ENCODE data around the gene TFIP11. TPM values are rescaled to one million over a fixed set of nuclear protein-coding genes. Genes with fewer than 3 reads are reported as not detected.

Gene TFIP11
- total RNA-seq, 2 experiments from 2014 or later: 111 TPM

DNA sequence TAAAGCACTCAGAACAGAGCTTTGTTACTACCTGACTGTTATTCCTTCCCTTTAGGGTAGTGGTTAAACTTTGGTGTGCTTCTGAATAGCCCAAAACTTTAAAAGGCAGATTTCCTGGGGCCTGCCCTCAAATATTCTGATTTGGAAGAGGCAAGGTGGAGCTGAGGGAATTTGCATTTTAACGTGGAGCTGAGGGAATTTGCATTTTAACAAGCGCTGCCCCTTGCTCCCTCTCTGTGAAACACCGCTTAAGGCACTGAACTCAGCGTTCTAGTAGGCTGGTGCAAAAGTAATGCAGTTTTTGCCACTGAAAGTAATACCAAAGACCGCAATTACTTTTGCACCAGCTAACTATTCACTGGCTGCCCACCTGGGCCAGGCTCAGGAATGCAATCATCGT lies 42.7 kb upstream of the TFIP11 start:
- Histone ChIP-seq H3K27ac (ENCODE audit: low read depth in 1 of 2, low read length in 2 of 2) (no peak overlapping the region), H3K27me3 (ENCODE audit: control insufficient read depth in 1 of 2, insufficient read depth in 2 of 2, low read length in 2 of 2) (no peaks in the 10 kb centered on the region), H3K9me3 (ENCODE audit: control insufficient read depth in 1 of 2, insufficient read depth in 1 of 2, low read length in 2 of 2) (no peaks in the 10 kb centered on the region), H3K4me1 (ENCODE audit: insufficient read depth, low read length) (peaks cover 7% of the 10 kb centered on the region), H3K36me3 (ENCODE audit: insufficient read depth, low read length) (peaks cover 11% of the 10 kb centered on the region), H3K4me3 (ENCODE audit: low read length) (no peak overlapping the region)
- no peaks in the 10 kb centered on the region for H3K27me3 Mint-ChIP-seq
- TF ChIP-seq, protein P1, sequence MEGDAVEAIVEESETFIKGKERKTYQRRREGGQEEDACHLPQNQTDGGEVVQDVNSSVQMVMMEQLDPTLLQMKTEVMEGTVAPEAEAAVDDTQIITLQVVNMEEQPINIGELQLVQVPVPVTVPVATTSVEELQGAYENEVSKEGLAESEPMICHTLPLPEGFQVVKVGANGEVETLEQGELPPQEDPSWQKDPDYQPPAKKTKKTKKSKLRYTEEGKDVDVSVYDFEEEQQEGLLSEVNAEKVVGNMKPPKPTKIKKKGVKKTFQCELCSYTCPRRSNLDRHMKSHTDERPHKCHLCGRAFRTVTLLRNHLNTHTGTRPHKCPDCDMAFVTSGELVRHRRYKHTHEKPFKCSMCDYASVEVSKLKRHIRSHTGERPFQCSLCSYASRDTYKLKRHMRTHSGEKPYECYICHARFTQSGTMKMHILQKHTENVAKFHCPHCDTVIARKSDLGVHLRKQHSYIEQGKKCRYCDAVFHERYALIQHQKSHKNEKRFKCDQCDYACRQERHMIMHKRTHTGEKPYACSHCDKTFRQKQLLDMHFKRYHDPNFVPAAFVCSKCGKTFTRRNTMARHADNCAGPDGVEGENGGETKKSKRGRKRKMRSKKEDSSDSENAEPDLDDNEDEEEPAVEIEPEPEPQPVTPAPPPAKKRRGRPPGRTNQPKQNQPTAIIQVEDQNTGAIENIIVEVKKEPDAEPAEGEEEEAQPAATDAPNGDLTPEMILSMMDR (IDR thresholded peaks at IDR 0.05): no peak
- H3K27ac Mint-ChIP-seq: no peak overlapping the region
- H3K9me3 Mint-ChIP-seq: no peaks in the 10 kb centered on the region
- DNase-seq (no peak), ATAC-seq (ENCODE audit: poor library complexity) (no peak)
- H3K4me1 Mint-ChIP-seq (ENCODE audit: low read depth): peaks cover 4% of the 10 kb centered on the region
- H3K4me3 Mint-ChIP-seq: no peak overlapping the region
- POLR2A ChIA-PET: no interaction called here
- CTCF ChIA-PET: no interaction called here
- intact Hi-C loops (cut with DNase I, micrococcal nuclease): no loop called here
- no peaks in the 10 kb centered on the region for H3K36me3 Mint-ChIP-seq (ENCODE audit: low read depth)

DNA sequence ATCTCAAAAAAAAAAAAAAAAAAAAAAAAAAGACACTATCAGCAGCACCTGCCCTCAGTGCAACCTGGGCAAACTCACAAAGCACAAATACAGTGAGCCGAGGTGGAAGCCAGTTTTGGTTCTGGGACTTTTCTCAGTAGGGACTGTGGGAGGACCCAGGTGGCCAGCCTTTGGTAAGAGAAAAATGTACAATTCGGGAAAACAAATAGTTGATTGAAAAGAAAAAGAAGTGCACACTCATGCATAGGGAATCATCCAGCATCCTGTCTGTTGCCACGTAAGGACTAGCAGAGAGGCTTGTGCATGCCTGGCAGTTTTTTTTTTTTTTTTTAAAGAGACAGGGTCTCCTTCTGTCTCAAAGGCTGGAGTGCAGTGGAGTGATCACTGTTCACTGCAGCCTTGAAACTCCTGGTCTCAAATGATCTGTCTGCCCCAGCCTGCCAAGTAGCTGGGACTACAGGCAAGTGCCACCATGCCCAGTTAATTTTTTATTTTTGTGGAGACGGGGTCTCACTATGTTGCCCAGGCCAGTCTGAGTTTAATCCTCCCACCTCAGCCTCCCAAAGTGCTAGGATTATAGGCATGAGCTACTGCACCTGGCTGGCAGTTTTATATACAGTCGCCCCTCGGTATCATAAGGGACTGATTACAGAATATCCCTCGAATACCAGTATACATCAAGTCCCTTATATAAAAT lies 40.9 kb upstream of the TFIP11 start:
- ATAC-seq (ENCODE audit: poor library complexity): no peak
- Mint-ChIP-seq H3K27ac (no peak overlapping the region), H3K4me1 (ENCODE audit: low read depth) (peaks cover 4% of the 10 kb centered on the region), H3K36me3 (ENCODE audit: low read depth) (no peaks in the 10 kb centered on the region), H3K27me3 (no peaks in the 10 kb centered on the region), H3K4me3 (no peak overlapping the region), H3K9me3 (no peaks in the 10 kb centered on the region)
- Histone ChIP-seq H3K27ac (ENCODE audit: low read depth in 1 of 2, low read length in 2 of 2) (no peak overlapping the region), H3K27me3 (ENCODE audit: control insufficient read depth in 1 of 2, insufficient read depth in 2 of 2, low read length in 2 of 2) (no peaks in the 10 kb centered on the region), H3K36me3 (ENCODE audit: insufficient read depth, low read length) (peaks cover 10% of the 10 kb centered on the region), H3K9me3 (ENCODE audit: control insufficient read depth in 1 of 2, insufficient read depth in 1 of 2, low read length in 2 of 2) (no peaks in the 10 kb centered on the region), H3K4me3 (ENCODE audit: low read length) (no peak overlapping the region), H3K4me1 (ENCODE audit: insufficient read depth, low read length) (peaks cover 7% of the 10 kb centered on the region)
- TF ChIP-seq, protein P1 (IDR thresholded peaks at IDR 0.05): no peak
- no peak for DNase-seq
- intact Hi-C loops (cut with DNase I, micrococcal nuclease): no loop called here
- ChIA-PET CTCF (interaction anchor here (0.7 kb wide), 1 partner anchor 120 kb away, joined by 3 read pairs; no protein-coding TSS in a partner anchor), POLR2A (interaction anchor here (0.5 kb wide), 1 partner anchor 118 kb away, joined by 4 read pairs; no protein-coding TSS in a partner anchor)

DNA sequence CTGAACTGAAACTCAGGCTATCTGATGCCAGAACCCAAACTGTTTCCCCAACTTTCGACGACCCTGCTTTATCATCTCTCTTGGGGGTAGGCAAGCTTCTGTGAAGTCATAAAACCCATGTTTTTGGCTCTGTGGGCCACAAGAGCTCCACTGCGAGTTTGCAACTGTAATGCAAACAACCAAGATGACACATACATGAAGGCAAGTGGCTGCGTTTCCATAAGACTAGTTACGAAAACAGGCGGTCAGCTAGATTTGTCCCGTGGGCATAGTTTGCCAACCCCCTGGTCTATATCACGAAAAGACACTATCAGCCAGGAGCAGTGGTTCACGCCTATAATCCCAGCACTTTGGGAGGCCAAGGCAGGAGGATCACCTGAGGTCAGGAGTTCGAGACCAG lies 40.2 kb upstream of the TFIP11 start:
- H3K36me3 Mint-ChIP-seq (ENCODE audit: low read depth): no peaks in the 10 kb centered on the region
- H3K27ac Mint-ChIP-seq: no peak overlapping the region
- Histone ChIP-seq H3K36me3 (ENCODE audit: insufficient read depth, low read length) (peaks cover 9% of the 10 kb centered on the region), H3K9me3 (ENCODE audit: control insufficient read depth in 1 of 2, insufficient read depth in 1 of 2, low read length in 2 of 2) (no peaks in the 10 kb centered on the region), H3K27ac (ENCODE audit: low read depth in 1 of 2, low read length in 2 of 2) (no peak overlapping the region), H3K4me3 (ENCODE audit: low read length) (no peak overlapping the region), H3K4me1 (ENCODE audit: insufficient read depth, low read length) (peaks cover 13% of the 10 kb centered on the region), H3K27me3 (ENCODE audit: control insufficient read depth in 1 of 2, insufficient read depth in 2 of 2, low read length in 2 of 2) (no peaks in the 10 kb centered on the region)
- TF ChIP-seq, protein P1 (IDR thresholded peaks at IDR 0.05): no peak
- no peak for ATAC-seq (ENCODE audit: poor library complexity)
- no peaks in the 10 kb centered on the region for H3K27me3 Mint-ChIP-seq
- CTCF ChIA-PET: interaction anchor here (0.7 kb wide), 1 partner anchor 121 kb away, joined by 3 read pairs; no protein-coding TSS in a partner anchor
- no peak overlapping the region for H3K4me3 Mint-ChIP-seq
- no peak for DNase-seq
- peaks cover 8% of the 10 kb centered on the region for H3K4me1 Mint-ChIP-seq (ENCODE audit: low read depth)
- H3K9me3 Mint-ChIP-seq: no peaks in the 10 kb centered on the region
- intact Hi-C loops (cut with DNase I, micrococcal nuclease): no loop called here
- POLR2A ChIA-PET: interaction anchor here (0.5 kb wide), 1 partner anchor 119 kb away, joined by 4 read pairs; no protein-coding TSS in a partner anchor

Data from CD4-positive, alpha-beta T cell (primary cell).